ENCODE measurements around the gene MIGA2.
A peak's percentile ranks its signal among the peaks of the same experiment; 100 is the strongest.
"Not testable (repeated sequence)": the region's sequence is repeated elsewhere in the genome, so short reads cannot be mapped to it uniquely, and the experiment has no call there.

MIGA2 gene

GRCh38 chr9:129011761-129012181, 24.7 kb upstream of the MIGA2 start:
- DNase-seq (ENCODE audit: low spot score), result no peak

- no peak for DNase-seq (ENCODE audit: low spot score)
Measured at GRCh38 chr9:129012343-129012742, 24.1 kb upstream of the MIGA2 start.

GRCh38 chr9:129012893-129013448, 23.5 kb upstream of the MIGA2 start:
- no peak for DNase-seq (ENCODE audit: low spot score)

- no peak for DNase-seq (ENCODE audit: low spot score)
Measured at GRCh38 chr9:129013674-129014073, 22.8 kb upstream of the MIGA2 start.

DNA sequence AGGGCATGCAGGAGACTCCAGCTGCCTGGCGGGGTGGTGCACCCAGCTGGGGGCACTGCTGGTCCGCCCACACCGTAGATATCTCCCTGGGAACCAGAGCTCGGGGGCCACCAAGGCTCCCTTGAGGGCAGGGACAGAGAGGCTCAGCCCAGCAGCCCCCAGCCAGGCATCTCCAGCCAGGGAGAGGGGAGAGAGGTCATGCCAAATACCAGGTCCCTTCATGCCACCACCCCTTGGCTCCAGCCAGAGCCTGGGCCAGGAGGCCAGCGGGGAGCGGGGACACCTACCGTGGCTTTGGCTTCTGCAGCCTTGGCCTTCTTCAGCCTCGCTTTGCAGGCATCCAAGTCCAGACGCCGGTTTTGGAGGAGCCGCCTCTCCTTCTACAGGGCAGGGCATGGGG, 22.3 kb upstream of the MIGA2 start:
- no peak for DNase-seq (ENCODE audit: low spot score)

GRCh38 chr9:129014608-129015007, 21.8 kb upstream of the MIGA2 start:
- DNase-seq (ENCODE audit: low spot score), result no peak

DNA sequence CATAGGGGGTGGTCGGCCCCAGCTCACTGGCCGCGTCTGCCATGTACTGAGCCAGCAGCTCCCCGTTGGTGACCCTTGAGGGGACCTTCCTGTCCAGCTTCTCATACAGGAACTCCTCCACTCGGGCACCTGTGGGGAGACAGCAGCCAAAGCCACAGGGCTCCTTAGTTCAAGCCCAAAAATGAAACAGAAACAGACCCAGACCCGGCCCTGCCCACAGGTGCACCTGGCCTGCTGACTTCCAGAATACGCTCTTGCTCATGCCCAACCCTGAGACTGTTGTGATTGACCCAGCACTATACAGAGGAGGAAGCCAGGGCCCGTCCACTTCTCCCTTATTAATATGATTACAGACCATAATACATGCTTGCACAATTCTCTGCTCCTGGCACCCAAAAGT, 15.3 kb upstream of the MIGA2 start:
- no peak for DNase-seq (ENCODE audit: low spot score)

DNA sequence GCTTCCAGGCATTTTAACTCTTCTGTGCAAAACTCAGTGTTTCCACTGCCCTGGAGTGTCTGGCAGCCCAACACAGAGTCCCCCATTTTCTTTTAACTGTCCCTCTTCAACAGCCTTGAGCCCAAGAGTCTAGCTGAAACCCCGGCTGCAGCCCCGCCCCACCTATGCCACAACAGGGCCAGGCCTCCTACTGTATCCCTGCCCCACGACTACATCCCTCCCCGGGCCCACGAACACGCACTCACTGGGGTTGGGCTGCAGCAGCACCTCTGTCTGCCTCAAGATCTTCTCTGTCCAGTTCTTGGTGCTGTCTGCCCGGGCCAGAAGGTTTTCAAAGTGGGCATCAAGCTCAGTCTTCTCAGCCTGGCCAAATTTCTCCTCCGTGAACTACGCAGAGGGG, 14.4 kb upstream of the MIGA2 start:
- no peak for DNase-seq (ENCODE audit: low spot score)

GRCh38 chr9:129023036-129023907, 13.2 kb upstream of the MIGA2 start:
- DNase-seq (ENCODE audit: low spot score), result peak; percentile 84

DNA sequence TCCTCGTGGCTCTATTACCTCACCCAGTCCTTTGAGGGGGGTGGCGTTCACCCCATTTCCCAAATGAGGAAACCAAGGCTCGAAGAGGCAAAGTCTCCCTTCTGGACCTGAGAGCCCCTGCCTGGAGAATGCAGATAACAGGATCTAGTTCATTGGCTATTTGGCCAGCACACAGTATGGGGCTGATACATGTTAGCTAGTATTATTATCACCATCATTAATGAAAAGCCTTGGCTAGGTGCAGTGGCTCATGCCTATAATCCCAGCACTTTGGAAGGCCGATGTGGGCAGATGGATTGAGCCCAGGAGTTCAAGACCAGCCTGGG, 12.6 kb upstream of the MIGA2 start:
- DNase-seq (ENCODE audit: low spot score), result no peak

DNA sequence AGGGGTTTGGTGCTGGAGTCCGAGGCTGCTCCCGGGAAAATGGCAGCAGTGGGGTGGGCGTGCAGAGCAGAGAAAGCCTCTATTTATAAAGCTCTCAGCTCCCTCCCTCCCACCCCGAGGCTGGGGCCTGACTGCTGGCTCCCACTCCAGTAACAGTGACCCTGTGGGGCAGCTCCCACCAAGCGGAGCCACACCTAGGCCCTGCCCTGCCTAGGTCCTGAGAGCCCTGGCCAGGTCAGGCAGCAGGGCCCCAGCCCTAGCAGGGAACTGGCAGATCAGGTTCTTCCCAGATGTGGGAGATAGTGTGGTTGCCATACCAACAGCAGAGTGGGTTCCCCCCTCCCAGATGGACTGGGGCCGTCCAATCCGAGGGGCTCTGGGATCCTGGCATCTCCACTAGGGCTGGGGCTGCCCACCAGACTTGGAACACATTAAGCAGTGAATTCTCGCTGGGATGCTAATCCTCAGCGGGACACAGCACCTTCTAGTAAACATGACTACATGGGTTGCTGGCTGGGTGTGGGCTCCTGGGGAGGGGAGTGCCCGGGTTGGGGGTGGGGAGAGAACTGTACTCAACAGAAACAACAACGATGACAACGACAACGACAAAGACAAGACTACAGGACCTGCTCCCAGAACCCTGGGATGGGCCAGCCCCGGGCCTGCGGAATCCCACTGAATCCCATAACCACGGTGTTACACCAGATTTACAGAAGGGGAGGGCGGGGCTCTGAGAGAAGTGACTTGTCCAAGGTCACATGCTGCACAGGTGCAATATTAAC, 9.8 kb upstream of the MIGA2 start:
- no peak for DNase-seq (ENCODE audit: low spot score)

DNA sequence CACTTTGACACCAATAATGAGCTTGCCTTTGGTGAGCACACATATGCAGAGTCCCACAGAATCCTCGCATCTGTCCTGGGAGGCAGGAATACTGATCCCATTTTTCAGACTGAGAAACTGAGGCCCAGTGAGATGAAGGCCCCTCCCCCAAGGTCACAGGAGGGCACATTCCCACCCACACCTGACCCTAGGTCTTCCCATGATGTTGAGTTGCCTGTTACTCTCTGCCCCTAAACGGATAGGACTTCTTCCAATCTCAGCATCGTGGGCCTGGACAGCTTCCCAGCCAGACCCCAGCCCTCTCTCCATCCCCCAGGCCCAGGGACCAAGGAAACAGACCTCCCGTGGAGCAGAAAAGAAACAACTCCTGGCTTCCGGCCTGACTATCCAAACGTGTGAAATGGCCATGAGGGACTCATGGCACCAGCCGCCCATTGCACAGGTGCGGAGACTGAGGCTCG, 9.2 kb upstream of the MIGA2 start:
- no peak for DNase-seq (ENCODE audit: low spot score)

DNA sequence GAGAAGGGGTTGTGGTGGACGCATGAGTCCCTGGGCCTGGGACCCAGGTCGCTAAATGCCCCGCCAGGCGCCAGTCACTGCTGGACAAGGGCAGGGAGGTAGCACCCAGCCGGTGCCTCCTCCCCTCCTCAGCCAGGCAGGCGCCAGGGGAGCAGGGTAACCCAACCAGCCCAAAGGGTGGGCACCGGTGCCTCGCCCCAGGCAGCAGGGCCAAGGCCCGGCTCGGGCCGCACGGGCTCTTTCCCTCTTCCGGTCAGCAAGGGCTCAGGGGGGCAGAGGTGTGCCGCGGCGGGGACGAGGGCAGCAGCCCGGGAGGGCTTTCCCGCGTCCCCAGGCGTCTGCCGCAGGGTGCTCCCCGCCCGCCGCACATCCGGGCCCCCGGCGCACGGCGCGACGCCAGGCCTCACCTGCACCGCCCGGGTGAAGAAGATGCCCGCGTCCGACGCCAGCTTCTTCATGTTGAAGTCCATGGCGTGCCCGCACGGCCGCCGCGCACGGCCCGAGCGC, 8.7 kb upstream of the MIGA2 start:
- DNase-seq (ENCODE audit: low spot score), result peak; percentile 48

DNA sequence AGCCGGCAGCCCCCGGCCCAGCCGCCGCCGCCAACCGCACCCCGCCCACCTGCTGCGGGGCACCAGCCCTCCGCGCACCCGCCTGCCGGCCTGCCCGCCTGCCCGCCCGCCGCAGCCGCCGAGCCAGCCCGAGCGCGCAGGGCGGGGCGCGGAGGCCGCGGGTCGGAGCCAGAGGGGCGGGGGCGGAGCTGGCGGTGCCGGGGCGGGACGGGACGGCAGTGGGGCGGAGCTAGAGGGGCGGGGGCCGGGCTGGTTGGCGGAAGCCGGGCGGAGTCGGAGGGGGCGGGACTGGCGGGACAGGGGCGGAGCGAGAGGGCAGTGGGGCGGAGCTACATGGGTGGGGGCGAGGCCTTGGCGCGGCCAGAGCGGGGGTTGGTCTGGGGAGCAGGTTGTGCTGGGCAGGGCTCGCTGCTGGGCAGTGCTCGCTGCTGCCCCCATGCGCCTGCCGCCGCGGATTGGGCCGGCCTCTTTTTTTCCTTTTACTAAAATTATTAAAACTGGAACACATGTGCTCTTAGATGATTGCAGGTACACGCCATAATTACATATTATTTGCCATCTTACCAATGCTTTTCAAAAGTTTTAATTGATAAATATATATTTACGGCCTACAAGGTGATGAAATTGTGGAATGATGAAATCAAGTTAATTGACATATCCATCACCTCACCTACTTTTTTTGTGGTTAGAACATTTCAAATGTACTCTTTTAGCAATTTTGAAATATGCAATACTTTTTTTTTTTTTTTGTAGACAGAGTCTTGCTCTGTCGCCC, 8.0 kb upstream of the MIGA2 start, which contains the start of gene SH3GLB2:
SH3GLB2 (minus strand) TSS at position 140 of the 775 bp plus-strand sequence. CDS start 177 bp downstream, outside the sequence.
- DNase-seq (ENCODE audit: low spot score), result peak; percentile 99

DNA sequence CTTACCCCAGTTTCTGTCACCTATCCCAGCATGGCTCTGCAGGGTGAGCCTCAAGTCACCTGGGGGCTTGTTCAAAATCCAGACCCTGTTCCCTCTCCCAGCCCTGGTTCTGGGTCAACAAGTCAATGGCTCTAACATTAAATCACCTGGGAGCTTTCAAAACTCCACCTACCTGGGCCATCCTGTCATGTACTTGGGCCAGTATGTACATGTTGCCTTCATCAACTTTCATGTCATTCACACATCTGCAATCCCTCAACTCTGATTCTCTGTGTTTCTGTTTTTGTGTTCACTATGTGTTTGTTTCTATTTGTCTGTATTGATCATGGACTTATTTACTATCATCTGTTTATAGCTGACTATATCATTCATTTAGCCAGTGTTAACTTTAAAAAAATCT, 6.2 kb upstream of the MIGA2 start:
- DNase-seq (ENCODE audit: low spot score), result no peak

GRCh38 chr9:129031514-129031913, 4.9 kb upstream of the MIGA2 start:
- DNase-seq (ENCODE audit: low spot score), result no peak

GRCh38 chr9:129032541-129033159, 3.8 kb upstream of the MIGA2 start:
- no peak for DNase-seq (ENCODE audit: low spot score)

GRCh38 chr9:129033216-129033615, 3.2 kb upstream of the MIGA2 start:
- no peak for DNase-seq (ENCODE audit: low spot score)

DNA sequence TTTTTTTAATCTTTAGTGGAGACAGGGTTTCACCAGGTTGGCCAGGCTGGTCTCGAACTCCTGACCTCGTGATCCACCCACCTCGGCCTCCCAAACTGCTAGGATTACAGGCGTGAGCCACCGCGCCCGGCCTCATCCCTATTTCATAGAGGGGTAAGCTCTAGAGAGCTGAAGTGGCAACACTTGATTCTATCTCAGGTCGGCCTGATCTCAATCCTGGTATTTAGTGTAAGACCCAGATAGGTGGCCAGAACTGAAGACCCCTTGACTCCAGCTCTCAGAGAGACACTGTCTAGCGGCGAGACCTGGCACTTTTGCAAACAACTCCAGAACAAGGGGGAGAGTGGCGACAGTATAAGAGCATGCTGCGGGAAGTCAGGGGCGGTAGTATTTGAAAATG, 588 bp upstream of the MIGA2 start:
- not testable (repeated sequence) for DNase-seq (ENCODE audit: low spot score)

DNA sequence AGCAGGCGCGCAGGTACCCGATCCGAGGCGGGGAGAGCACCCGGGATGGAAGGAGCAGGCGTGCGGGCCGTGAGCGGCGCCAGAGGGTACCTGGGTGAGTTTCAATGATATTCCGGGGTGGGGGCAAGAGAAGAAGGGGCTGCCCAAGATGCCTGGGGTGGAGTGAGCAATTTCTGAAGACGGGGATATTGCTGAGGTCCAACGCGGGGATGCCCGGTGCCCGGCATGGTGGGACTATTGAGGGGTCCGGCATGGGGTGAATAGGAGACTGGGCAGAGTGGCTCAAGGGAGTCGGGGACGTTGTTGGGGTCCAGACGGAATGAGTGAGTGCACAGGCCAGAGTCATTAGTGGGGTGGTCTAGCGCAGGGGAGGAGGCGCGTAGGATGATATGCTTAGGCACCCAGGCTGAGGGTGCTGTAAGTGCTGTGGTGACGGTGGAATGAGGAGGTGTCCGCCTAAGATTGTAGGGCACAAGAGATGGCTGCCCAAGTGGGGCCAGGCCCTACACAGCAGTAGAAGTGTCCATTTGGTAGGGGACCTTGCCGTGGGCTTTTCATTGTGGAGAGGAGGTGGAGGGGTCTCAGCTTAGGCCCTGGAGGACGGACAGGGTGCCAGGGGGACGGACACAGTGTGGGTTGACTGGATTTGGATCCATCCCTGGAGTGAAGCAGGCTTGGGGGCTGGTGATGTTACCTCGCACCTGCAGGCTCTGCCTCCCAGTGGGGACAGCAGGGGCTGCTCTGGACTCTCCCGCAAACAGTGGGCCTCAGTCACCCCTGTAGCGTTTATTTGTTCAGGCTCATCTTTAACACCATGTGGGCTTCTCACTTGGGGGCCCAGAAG, 719 bp downstream of the MIGA2 start:
- no peak for DNase-seq (ENCODE audit: low spot score)

DNA sequence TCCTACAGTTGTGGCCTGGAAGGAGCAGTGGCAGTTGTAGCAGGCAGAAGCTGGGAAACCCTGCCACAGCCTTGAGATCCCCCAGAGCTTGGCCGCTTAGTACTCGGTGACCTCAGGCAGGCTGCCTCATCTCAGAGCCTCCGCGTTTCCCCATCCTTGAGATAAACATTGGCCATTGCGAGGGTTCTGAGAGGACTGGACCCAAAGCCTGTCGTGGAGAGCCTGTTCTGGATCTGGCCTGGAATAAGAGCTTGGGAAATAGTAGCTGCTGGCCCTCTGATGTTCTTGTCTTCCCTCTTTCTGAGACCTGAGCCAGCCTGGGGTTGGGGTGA, 1.3 kb downstream of the MIGA2 start:
- no peak for DNase-seq (ENCODE audit: low spot score)
